Endothelial cell (in vitro differentiated cells): ENCODE results near the gene NXPH1. TPM values are rescaled to one million over a fixed set of nuclear protein-coding genes. Genes with fewer than 3 reads are reported as not detected.

Experiments used
- DNase-seq: peaks from one replicate; pipeline ENCODE4 v3.0.0; 2021; ENCODE audit warnings: low spot score
- H3K27ac Mint-ChIP-seq: one replicate; pipeline ENCODE4 v1.8.0; 2021; ENCODE audit warnings: mixed read lengths, inconsistent platforms; ENCODE audit not compliant: unreplicated experiment
- H3K27me3 Mint-ChIP-seq: one replicate; pipeline ENCODE4 v1.8.0; 2021; ENCODE audit warnings: mild to moderate bottlenecking, moderate library complexity, mixed read lengths, inconsistent platforms; ENCODE audit not compliant: unreplicated experiment
- H3K36me3 Mint-ChIP-seq: one replicate; pipeline ENCODE4 v1.8.0; 2021; ENCODE audit warnings: mild to moderate bottlenecking, low read depth, mixed read lengths, inconsistent platforms; ENCODE audit not compliant: unreplicated experiment
- H3K4me1 Mint-ChIP-seq: one replicate; pipeline ENCODE4 v1.8.0; 2021; ENCODE audit warnings: mild to moderate bottlenecking, mixed read lengths, inconsistent platforms; ENCODE audit not compliant: unreplicated experiment
- H3K4me3 Mint-ChIP-seq: one replicate; pipeline ENCODE4 v1.8.0; 2021; ENCODE audit warnings: mild to moderate bottlenecking, mixed read lengths, inconsistent platforms; ENCODE audit not compliant: unreplicated experiment
- H3K9me3 Mint-ChIP-seq: one replicate; pipeline ENCODE4 v1.8.0; 2021; ENCODE audit warnings: mixed read lengths, inconsistent platforms; ENCODE audit not compliant: unreplicated experiment
- long read RNA-seq: library from polyadenylated mRNA; unstranded; transcript quantifications from one replicate; pipeline ENCODE4 v2.0.0, GENCODE V29; 2020; ENCODE audit not compliant: unreplicated experiment
- total RNA-seq: library from RNA; stranded (reverse); fragmentation: NEBNext Ultra II Directional; extraction: Animal tissue kit (Norgen Biotek cat#: 25700); gene quantifications from one replicate; pipeline ENCODE4 v1.2.1, GENCODE V29; 2021; ENCODE audit not compliant: unreplicated experiment
- TF ChIP-seq, protein P1 (sequence below): fragments of 200-600 bp; sonication (generic); IDR thresholded peaks from one replicate; pipeline ENCODE4 v1.5.0; 2021; ENCODE audit warnings: antibody characterized with exemption; ENCODE audit not compliant: unreplicated experiment

Gene NXPH1
- total RNA-seq, result not detected
- long read RNA-seq, result 0 reads

DNA sequence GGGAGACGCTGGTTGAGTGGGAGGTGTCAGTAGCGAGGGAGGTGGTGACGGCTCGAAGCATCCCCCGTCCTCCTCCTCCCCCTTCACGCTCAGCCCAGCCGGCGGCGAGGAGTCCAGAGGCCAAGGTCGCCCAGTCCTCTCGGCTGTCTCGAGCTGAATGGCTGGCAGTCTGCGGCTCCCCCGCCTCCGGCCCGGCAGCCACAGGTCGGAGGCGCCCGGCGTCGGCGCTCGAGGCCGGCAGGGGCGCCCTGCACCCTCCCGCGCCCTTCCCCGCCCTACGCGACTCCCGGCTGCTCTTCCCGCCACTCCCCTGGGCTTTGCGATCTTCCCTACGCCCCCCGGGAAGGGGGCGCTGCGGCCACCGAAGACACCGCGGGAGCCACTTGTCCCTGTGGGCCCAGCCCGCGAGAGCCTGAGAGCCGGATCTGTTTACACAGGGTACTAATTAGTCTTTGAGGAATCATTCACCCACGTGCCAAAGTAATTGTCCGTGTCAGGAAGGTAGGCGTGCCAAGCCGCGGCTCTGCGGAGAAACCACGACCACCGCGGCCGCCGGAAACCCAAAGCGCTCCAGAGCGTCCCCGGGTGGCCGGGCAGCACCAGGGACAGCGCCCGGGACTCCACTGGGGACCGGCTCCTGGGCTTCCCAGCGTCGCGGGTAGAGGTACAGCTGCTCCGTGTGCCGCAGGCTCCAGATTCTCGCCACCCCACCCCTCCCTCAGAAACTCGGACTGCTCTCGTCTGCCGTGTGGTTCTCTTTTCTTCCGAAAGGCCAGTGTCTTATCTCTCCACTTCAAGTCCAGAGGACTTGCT lies at the start of gene NXPH1:
Gene NXPH1 (plus strand): TSS at position 133 of the 813 bp plus-strand sequence.
- peak within 1 kb of the TSS; percentile 81 for H3K4me3 Mint-ChIP-seq
- peaks cover 30% of the 10 kb centered on the region for H3K27me3 Mint-ChIP-seq
- H3K4me1 Mint-ChIP-seq, result peaks cover 23% of the 10 kb centered on the region
- H3K36me3 Mint-ChIP-seq, result peaks cover 11% of the 10 kb centered on the region
- no peaks in the 10 kb centered on the region for H3K9me3 Mint-ChIP-seq
- peak; percentile 80 for DNase-seq
- TF ChIP-seq, protein P1, sequence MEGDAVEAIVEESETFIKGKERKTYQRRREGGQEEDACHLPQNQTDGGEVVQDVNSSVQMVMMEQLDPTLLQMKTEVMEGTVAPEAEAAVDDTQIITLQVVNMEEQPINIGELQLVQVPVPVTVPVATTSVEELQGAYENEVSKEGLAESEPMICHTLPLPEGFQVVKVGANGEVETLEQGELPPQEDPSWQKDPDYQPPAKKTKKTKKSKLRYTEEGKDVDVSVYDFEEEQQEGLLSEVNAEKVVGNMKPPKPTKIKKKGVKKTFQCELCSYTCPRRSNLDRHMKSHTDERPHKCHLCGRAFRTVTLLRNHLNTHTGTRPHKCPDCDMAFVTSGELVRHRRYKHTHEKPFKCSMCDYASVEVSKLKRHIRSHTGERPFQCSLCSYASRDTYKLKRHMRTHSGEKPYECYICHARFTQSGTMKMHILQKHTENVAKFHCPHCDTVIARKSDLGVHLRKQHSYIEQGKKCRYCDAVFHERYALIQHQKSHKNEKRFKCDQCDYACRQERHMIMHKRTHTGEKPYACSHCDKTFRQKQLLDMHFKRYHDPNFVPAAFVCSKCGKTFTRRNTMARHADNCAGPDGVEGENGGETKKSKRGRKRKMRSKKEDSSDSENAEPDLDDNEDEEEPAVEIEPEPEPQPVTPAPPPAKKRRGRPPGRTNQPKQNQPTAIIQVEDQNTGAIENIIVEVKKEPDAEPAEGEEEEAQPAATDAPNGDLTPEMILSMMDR, result peak; percentile 42
- H3K27ac Mint-ChIP-seq, result no peak within 1 kb of the TSS

DNA sequence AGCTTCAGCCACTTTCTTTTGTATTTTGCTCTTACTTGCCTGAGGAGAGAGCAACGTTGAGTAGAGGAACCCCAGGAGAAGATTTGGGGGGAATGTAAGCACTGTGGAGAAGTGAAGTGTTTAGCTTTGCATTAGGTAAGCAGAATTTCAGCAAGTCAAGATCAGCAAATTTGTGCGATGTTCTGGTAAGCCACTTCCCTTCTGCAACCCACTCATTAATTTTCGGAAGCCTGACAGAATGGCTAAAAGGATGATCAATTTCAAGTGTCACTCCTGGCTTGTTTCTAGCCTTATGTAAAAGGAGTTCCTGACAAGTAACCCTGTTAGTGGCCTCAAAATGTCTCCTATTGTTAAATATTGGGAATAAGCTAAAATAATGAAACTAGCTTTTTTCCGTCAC lies 48.5 kb upstream of the NXPH1 start:
- no peak overlapping the region for H3K4me3 Mint-ChIP-seq
- H3K27me3 Mint-ChIP-seq, result no peaks in the 10 kb centered on the region
- H3K4me1 Mint-ChIP-seq, result no peaks in the 10 kb centered on the region
- no peaks in the 10 kb centered on the region for H3K9me3 Mint-ChIP-seq
- DNase-seq, result no peak
- no peak overlapping the region for H3K27ac Mint-ChIP-seq
- H3K36me3 Mint-ChIP-seq, result no peaks in the 10 kb centered on the region
- TF ChIP-seq, protein P1, result no peak

DNA sequence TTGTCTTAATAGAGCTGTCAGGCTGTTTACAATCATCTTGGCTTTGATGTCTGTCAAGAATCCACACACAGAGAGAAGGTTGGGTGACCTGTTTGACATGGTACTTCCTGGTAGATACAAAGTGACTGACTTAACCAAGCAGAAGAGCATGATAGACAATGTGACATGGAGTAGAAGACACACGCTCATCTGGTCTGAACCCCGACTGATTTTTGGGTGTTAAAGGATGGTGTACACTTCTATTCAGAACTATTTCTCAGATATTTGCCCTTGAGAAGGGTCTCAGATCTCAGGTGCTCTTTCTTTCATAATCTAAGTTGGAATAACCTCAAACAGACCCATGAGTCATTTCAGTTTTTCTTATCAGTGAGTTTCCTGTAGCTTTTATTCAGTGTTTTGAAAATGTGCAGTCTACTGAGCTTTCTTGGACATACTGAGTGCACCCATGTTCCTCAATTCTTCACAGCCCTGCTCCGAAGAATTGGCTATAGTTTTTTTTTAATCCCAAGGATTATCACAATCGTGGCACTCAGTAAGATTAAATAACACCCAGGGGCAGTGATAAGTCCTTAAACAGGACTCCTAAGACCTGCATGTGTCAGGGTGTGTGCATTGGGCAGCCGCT lies 46.4 kb upstream of the NXPH1 start:
- H3K4me1 Mint-ChIP-seq, result peaks cover 5% of the 10 kb centered on the region
- TF ChIP-seq, protein P1, result no peak
- peaks cover 1% of the 10 kb centered on the region for H3K27me3 Mint-ChIP-seq
- no peak overlapping the region for H3K4me3 Mint-ChIP-seq
- DNase-seq, result no peak
- H3K27ac Mint-ChIP-seq, result no peak overlapping the region
- H3K9me3 Mint-ChIP-seq, result no peaks in the 10 kb centered on the region
- no peaks in the 10 kb centered on the region for H3K36me3 Mint-ChIP-seq

- H3K9me3 Mint-ChIP-seq, result no peaks in the 10 kb centered on the region
- DNase-seq, result no peak
- TF ChIP-seq, protein P1, result no peak
- H3K36me3 Mint-ChIP-seq, result no peaks in the 10 kb centered on the region
- peaks cover 1% of the 10 kb centered on the region for H3K27me3 Mint-ChIP-seq
- no peak overlapping the region for H3K27ac Mint-ChIP-seq
- H3K4me1 Mint-ChIP-seq, result peaks cover 5% of the 10 kb centered on the region
- no peak overlapping the region for H3K4me3 Mint-ChIP-seq
These were observed 45.7 kb upstream of the NXPH1 start for GRCh38 chr7:8387551-8388256.

DNA sequence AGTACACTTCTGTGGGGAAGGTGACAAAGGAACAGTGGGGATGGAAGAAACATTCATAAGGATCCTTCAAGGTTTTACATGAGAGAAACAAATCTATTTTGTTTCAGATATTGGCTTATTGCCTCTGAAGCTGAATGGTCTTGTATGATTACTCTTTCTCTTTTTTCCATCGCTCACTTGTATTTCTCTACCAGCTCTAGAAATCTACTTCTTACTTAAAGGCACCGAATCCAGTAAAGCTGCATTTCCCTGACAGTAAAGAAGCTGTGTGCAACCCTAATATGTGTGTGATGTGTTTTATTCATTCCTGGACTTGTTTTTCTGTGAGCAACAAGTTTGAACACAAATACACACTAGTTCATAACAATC lies 45.2 kb upstream of the NXPH1 start:
- DNase-seq, result no peak
- Mint-ChIP-seq H3K36me3 (no peaks in the 10 kb centered on the region), H3K27ac (no peak overlapping the region), H3K4me3 (no peak overlapping the region), H3K4me1 (peaks cover 5% of the 10 kb centered on the region), H3K9me3 (no peaks in the 10 kb centered on the region), H3K27me3 (peaks cover 1% of the 10 kb centered on the region)
- TF ChIP-seq, protein P1, result no peak
